ENCODE measurements around the gene VAV3.
"Not testable (repeated sequence)": the region's sequence is repeated elsewhere in the genome, so short reads cannot be mapped to it uniquely, and the experiment has no call there.

VAV3 gene

DNA sequence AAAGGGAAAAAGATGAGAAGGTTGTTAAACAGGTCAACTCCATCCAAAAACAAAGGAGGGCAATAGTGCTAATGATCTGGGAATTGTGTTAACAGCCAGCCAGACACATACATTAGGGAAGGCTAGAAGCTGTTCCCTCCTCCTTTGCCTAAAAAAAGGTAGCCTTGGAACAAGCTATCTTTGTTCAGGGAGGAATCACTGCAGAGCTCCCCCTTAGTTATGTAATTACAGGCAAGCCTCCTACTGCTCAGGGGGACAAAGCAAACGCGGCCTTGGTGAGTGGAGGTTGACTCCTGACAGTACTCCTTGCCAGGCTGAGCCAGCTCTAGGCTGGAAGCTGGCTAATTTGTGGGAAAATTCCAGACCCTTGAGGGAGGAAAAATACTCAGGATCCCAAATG, 97.6 kb downstream of the VAV3 start:
- DNase-seq: no peak
- in situ Hi-C loops (cut with HindIII; ENCODE audit: low pct_ligation_motif_present, low pct_unique_long_range_greater_than_20kb, low sequenced_read_pairs): no loop called here

DNA sequence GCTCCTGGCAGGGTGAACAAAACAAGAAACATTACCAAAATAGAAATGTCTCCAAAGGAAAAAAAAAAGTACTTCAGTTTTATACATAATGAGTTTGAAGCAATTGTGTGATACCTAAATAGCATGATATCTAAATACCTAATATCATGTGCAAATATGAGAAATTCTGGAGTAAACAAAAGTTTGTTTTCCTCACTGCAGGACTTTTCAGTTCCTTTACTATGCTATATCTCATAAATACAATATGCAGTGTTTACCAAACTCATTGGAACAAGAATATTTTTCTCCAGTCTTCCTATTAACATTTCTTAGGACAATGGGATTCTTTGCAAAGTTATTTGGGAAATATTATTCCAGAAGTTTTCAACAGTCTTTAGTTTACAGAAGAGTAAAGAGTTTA, 98.1 kb downstream of the VAV3 start:
- in situ Hi-C loops (cut with HindIII; ENCODE audit: low pct_ligation_motif_present, low pct_unique_long_range_greater_than_20kb, low sequenced_read_pairs): no loop called here
- no peak for DNase-seq

DNA sequence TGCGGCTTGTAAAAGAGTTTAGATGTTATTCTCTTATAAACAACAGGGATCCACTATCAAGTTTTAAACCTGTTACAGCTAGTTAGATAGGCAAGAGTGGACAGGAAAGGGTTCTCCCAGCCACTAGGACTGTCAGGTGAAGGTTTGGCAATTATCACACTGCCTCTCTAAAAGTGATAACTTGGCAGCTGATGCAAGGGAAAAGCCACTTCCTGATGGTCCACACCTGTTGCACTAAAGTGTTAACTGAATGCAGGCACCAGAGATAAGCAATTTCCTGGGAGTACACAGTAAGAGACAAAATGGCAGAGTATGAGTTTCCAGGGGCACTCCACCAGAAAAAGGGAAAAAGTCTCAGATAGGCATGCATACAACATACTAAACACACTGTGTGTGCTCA, 99.4 kb downstream of the VAV3 start:
- in situ Hi-C loops (cut with HindIII; ENCODE audit: low pct_ligation_motif_present, low pct_unique_long_range_greater_than_20kb, low sequenced_read_pairs): no loop called here
- DNase-seq: no peak

DNA sequence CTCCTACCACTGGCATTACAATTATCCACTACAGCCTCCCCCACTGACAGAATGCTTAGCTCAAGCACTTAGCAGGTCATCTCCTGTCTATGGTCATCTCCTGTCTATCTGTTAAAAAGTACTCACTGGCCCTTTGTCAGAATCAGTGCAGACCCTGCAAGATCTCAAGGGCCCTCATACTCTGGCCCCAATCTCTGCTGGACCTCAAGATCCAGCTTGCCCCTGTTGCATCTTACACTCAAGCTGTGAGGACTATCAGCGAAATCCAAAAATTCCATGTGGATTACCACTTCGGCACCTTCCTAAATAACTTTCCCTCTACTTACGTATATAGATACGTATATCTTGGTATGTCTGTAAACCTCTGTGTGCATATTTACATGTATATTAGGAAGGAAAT, 101.6 kb downstream of the VAV3 start:
- in situ Hi-C loops (cut with HindIII; ENCODE audit: low pct_ligation_motif_present, low pct_unique_long_range_greater_than_20kb, low sequenced_read_pairs): no loop called here
- DNase-seq: no peak

DNA sequence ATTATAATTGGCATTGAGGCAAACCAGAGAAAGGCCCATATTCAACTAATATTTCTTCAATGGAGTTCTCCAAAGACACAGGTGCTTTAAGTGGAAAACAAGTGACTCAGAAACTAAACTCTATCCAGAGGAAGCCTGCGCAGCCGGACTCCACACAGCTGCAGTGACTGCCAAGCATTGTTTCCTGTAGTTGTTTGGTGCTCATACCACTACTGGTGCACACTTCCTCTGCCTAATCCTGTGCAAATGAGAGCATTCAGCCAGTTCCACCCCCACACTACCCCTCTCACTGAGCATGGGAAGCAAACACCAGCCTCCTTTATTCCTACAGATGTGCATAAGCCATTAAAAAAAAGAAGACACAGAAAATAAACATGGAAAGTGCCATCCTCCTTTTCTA, 102.9 kb downstream of the VAV3 start:
- no peak for DNase-seq
- in situ Hi-C loops (cut with HindIII; ENCODE audit: low pct_ligation_motif_present, low pct_unique_long_range_greater_than_20kb, low sequenced_read_pairs): no loop called here

GRCh38 chr1:107858323-107858722, 106.7 kb downstream of the VAV3 start:
- DNase-seq: no peak
- in situ Hi-C loops (cut with HindIII; ENCODE audit: low pct_ligation_motif_present, low pct_unique_long_range_greater_than_20kb, low sequenced_read_pairs): no loop called here

DNA sequence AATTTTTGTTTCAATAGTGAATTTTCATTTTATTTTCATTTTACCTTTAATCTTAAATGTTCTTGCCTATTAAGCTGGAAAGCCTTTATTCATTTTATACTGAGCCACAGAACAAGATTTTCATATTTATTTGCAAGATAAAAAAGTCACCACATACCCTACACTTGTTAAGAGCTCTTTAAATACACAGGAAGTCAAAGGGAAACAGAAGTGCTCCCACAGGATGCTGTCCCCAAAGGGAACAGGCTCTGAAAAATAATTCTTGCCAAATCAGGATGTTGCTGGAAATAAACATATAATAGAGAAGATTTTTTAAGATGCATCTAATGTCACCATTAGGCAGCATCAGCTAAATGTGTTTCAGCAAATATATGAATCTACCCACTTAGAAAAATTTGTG, 113.6 kb downstream of the VAV3 start:
- DNase-seq: no peak
- in situ Hi-C loops (cut with HindIII; ENCODE audit: low pct_ligation_motif_present, low pct_unique_long_range_greater_than_20kb, low sequenced_read_pairs): no loop called here

- in situ Hi-C loops (cut with HindIII; ENCODE audit: low pct_ligation_motif_present, low pct_unique_long_range_greater_than_20kb, low sequenced_read_pairs); DNase-seq: not testable (repeated sequence)
These were observed 120.3 kb downstream of the VAV3 start for GRCh38 chr1:107844541-107845194.

DNA sequence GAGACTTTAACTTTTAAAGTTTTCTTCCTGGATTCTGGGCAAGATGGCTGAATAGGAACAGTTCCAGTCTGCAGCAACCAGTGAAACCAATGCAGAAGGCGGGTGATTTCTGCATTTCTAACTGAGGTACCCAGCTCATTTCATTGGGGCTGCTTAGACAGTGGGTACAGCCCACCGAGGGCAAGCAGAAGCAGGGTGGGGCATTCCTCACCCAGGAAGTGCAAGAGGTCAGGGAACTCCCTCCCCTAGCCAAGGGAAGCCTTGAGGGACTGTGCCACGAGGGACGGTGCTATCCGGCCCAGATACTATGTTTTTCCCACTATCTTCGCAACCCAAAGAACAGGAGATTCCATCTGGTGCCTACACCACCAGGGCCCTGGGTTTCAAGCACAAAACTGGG, 121.0 kb downstream of the VAV3 start:
- in situ Hi-C loops (cut with HindIII; ENCODE audit: low pct_ligation_motif_present, low pct_unique_long_range_greater_than_20kb, low sequenced_read_pairs): no loop called here
- no peak for DNase-seq

DNA sequence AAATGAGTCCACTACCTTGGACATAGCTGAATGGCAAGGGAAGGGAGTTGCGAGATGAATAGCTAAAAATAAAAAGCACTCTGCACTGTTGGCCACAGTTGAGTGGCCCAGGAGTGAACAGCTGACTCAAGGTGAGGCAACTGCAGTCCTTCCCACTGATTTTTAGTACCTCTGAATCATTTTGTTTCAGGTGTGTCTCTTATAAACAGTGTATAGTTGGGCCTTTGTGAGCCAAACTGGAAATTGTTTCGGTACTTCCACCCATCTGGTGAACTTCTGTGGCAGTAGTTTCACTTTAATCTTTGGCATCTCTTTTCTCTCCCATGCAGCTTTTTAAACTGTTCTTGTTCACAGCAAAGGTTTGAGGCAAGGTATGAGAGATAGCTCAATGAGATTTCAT, 122.7 kb downstream of the VAV3 start:
- no peak for DNase-seq
- in situ Hi-C loops (cut with HindIII; ENCODE audit: low pct_ligation_motif_present, low pct_unique_long_range_greater_than_20kb, low sequenced_read_pairs): no loop called here

DNA sequence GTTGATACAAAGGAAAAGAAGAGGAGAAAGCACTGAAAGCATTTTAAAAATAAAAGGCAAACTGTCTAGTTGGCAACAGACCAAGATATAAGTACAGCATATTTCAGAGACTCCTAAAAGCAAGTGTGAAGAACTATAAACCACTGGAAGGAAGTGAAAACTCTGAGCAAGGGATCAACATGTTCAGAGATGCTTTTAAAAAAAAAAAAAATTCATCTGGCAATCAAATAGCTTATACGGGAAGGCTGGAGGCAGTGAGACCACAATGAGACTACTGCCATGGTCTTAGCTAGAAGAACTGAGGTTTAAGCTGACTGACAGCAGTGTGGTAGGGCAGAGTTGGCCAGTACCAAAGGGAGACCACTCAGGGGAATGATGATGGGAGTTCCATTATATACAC, 124.3 kb downstream of the VAV3 start:
- no peak for DNase-seq
- in situ Hi-C loops (cut with HindIII; ENCODE audit: low pct_ligation_motif_present, low pct_unique_long_range_greater_than_20kb, low sequenced_read_pairs): no loop called here

GRCh38 chr1:107838056-107838455, 126.9 kb downstream of the VAV3 start:
- in situ Hi-C loops (cut with HindIII; ENCODE audit: low pct_ligation_motif_present, low pct_unique_long_range_greater_than_20kb, low sequenced_read_pairs): no loop called here

DNA sequence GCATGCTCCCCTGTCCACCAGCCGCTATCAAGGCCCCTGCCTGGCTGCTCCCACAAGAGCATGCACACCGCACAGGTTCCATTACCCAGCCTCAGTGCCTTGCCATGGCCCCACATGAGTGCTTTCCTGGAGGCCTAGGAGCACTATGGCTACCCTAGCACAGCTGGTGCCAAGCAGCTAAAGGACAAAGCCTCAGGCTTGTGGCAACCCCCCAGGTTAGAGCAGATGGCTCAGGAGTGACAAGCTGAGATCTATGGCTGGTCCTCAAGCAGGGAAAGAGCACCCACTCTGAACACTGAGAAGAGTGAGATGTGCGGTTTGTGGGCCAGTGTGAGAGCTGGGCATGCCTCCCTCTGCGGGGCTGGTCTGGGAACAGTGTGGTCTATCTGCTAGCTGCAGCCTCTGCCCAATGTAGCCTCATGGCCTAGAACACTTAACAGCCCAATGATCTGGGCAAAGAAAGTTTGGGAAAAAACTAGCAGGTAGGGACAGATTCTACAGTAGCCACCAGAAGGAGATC, 129.8 kb downstream of the VAV3 start:
- in situ Hi-C loops (cut with HindIII; ENCODE audit: low pct_ligation_motif_present, low pct_unique_long_range_greater_than_20kb, low sequenced_read_pairs): no loop called here
- no peak for DNase-seq

More at GRCh38 chr1:107838056-107838455, 126.9 kb downstream of the VAV3 start:
- DNase-seq: no peak

GRCh38 chr1:107833061-107833460, 131.9 kb downstream of the VAV3 start:
- no peak for DNase-seq
- in situ Hi-C loops (cut with HindIII; ENCODE audit: low pct_ligation_motif_present, low pct_unique_long_range_greater_than_20kb, low sequenced_read_pairs): no loop called here

DNA sequence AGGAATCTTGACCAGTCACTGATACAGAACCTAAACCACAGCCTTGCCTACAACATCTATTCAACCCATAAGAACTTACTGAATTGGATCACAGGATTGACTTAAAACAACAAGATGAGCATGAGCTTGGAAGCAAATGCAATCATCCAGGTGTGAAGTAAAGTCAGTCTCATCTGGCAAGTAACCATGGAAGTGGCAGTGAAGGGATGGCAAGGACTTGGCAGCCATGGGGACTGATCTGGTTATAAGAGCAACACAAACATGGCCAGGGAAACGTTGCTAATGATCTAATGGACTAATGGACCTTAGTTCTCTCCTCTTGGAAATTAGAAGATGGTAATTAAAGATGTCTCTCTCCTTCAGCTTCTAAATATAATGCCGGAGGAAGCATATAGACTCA, 133.1 kb downstream of the VAV3 start:
- in situ Hi-C loops (cut with HindIII; ENCODE audit: low pct_ligation_motif_present, low pct_unique_long_range_greater_than_20kb, low sequenced_read_pairs): no loop called here
- no peak for DNase-seq

DNA sequence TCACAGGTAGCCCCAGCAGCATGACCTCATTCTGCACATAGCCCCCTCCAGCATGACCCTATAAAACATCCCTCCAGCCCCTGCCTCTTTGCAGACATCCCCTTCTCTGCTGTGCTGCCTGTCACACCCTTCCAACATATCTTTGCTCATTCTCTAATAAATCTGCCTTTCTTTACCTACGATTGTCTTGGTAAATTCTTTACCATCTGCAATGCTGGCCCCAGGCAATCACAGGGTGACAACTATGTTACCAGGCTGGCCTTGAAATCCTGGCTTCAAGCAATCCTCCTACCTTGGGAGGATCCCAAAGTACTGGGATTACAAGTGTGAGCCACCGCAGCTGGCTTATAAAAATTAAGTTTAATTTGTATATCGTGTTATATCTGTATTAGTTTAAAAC, 134.5 kb downstream of the VAV3 start:
- in situ Hi-C loops (cut with HindIII; ENCODE audit: low pct_ligation_motif_present, low pct_unique_long_range_greater_than_20kb, low sequenced_read_pairs): no loop called here
- DNase-seq: no peak

DNA sequence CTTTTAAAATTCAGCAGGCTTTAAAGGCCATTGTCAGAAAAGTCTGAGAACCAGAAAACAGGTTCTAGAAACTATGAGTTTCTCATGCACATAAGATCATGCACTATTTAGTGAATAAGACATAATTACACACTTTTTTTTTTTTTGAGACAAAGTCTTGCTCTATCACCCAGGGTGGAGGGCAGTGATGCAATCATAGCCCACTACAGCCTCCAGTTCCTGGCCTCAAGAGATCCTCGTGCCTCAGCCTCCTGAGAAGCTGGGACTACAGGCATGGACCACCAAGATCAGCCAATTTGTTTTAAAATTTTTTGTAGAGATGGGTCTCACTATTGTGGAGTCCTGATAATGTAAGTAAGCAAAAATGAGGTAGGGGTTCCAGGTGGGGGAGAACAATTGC, 134.9 kb downstream of the VAV3 start:
- in situ Hi-C loops (cut with HindIII; ENCODE audit: low pct_ligation_motif_present, low pct_unique_long_range_greater_than_20kb, low sequenced_read_pairs): no loop called here
- no peak for DNase-seq

DNA sequence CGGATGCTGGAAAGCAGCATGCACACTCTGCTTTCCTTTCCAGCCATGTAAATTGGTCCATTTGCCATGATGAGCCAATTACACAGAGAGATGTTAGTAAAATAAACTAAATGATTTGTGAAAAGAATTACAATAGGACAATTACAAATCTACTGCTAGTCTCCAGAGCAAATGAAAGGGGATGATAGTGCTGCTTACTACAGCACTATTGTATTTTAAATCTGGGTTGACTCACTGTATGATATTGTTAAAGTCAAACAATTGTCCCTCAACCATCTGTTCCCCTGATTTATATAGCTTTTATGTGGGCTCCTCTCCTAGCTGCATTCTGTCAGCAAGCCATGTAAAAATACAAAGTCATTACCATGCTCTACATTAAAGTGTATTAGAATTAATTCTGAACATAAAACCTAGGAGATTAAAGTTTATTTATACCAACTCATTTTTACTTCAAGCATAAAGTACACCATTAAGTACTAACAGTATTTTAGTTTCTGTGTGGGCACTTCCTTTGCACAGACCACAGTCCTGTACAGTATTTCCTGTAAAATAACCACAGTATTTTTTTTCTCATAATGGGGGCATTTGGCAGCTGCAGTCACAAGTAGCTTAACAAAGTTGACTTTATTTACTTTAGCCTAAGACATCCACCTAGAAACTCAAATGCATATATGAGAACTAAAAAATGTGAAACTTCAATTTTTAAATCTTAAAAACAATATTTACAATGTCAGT, 135.8 kb downstream of the VAV3 start:
- in situ Hi-C loops (cut with HindIII; ENCODE audit: low pct_ligation_motif_present, low pct_unique_long_range_greater_than_20kb, low sequenced_read_pairs): no loop called here
- DNase-seq: no peak

DNA sequence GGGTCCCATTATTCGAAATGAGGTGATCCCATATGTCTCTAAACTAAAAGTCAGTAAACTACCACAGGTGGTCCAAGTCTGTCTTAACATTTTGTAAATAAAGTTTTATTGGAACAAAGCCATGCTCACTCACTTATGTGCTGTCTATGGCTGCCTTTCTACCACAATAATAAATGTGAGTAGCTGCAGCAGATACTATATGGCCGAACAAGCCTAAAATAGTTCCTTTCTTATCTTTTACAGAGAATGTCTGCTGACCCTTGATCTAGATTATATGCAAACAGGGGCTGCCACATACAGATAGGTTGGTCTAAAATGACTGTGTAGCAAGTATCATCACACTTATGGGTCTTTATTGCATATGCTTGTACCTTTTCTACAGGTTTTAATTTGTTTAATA, 140.0 kb downstream of the VAV3 start:
- no peak for DNase-seq
- in situ Hi-C loops (cut with HindIII; ENCODE audit: low pct_ligation_motif_present, low pct_unique_long_range_greater_than_20kb, low sequenced_read_pairs): no loop called here

DNA sequence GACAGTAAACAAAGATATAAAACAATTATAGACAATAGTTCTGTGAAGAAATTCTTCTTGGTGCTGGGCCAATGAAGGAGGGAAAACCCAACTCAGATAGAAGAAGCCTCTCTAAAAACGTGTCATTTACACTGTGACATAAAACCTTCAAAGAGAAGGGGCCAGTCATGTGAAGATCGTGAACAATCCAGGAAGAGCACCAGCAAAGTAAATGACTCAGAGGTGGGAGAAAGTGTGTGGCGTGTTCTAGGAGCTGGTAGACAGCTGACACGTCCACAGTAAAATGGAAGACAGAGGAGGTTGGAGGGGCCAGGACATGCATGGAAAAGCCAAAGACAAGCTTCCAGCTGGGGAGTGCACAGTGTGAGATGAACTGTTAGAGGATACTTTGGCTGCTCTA, 143.6 kb downstream of the VAV3 start:
- in situ Hi-C loops (cut with HindIII; ENCODE audit: low pct_ligation_motif_present, low pct_unique_long_range_greater_than_20kb, low sequenced_read_pairs): no loop called here
- DNase-seq: no peak
